HG03439 (cell line): ENCODE data around the gene MYO5C.
"Not testable (repeated sequence)": the region's sequence is repeated elsewhere in the genome, so short reads cannot be mapped to it uniquely, and the experiment has no call there.

Source experiments
- ATAC-seq: cut with Tn5 transposase; IDR thresholded peaks from one replicate; pipeline ENCODE4 v1.9.1; 2021; ENCODE audit warnings: mild to moderate bottlenecking, moderate library complexity; ENCODE audit not compliant: unreplicated experiment

MYO5C gene

DNA sequence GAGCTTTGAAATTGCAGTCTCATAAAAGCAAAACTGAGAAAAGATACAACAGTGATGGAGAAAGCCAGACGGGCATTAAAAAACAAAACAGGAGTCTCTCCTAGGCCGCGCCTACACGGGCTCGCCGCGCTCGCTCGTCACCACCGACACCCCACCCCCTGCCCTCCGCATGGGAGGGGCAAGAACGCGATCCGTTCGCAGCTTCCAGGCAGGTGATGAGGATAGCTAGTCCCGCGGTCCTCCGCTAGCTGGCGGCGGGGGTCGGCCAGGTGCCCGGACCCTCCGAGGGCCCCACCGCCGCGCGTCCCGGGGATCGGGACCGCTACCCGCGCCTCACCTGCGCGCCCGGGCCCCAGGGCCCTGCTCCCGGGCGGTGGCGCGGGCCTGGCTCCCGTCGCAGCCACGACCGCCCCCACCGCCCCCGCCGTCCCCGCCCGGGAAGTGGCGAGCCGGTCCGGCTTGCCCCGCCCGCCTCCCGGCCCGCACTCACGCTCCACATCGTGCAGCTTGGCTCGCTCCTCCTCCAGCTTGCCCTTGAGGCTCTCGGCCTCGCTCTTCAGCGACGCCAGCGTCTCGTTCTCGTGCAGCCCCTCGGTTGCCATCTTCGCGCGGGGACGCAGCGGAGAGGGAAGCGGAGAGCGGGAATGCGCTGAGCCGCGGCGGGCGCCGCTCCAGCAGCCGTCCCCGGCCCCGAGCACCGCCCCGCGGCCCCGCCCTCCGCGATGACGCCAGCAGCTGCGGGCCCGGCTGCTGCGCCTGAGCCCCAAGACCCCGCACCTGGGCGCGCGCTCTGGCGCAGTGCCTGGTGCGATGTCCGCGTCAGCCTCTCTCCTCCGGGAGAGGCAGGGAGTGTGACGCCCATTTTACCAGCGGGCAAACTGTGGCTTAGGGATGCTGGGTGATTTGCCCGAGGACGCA is 116.1 kb downstream of the MYO5C start:
- ATAC-seq: peak; percentile 78

DNA sequence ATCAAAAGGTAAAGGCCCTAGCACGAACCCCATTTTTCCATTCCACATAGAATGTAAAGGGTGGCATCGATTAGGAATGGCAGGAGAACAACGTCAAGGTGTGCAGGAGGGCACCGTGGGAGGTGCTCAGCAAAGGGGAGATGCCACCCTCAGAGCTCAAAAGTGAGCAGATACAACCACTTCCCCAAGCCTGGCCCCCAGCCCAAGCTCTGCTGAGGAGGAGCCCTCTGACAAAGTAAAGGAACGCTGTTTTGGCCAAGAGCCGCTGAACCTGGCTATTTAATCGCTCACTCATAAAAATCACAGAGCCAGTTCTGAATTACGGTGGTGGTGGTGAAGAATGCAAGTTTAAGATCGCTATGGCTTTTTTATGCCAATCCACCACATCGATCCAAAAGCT is 116.8 kb downstream of the MYO5C start:
- ATAC-seq: no peak

DNA sequence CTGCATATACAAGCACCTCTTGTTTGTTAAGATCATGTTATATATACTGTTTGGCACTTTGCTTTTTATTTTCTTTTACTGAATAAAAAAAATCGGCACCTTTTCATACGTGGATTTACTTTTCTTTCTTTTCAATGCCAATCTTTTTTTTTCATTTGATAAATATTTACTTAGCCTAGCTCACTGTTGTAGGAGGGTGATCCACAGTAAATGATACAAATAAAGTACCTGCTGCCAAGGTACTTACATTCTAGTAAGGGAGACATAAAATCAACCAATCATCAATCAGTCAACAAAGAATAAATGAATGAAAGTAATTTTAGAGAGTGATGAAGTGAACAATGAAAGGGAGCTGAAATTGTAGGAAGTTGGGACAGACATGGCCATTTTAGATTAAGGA is 122.7 kb downstream of the MYO5C start:
- no peak for ATAC-seq

DNA sequence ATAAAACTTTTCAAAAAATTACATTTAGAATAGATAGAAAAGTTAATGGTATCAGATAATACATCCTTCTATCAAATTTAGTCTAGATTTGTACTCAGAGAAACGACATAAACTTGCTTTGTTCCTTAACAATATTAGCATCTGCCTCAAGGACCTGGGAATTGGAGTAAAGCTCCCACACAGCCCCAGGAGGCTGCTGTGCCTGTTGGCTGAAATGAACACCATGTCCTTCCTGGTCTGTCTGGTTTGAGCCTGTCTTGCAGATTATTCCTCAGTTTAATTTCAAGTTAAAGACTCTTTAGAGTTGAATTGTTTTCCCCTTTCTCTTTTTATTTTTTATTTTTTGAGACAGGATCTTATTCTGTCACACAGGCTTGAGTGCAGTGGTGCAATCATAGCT is 123.8 kb downstream of the MYO5C start:
- ATAC-seq: no peak

DNA sequence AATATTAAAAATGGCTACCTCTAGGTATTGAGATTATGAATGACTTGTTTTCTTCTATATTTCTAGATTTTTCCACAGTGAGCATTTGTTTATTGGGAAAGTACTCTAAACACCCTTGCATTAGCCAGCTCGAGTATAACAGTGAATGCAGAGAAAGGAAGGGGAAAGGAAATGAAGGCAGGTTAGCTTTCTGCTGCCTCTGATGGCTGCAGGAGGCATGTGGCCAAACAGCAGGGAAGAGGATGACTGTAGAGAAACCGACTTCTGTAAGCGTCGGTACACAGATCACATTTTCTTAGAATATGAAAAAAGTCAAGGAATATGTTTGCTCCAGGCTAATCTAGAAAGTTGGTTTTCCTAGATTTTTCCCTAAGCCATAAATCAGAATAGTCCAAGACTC is 124.2 kb downstream of the MYO5C start:
- no peak for ATAC-seq

DNA sequence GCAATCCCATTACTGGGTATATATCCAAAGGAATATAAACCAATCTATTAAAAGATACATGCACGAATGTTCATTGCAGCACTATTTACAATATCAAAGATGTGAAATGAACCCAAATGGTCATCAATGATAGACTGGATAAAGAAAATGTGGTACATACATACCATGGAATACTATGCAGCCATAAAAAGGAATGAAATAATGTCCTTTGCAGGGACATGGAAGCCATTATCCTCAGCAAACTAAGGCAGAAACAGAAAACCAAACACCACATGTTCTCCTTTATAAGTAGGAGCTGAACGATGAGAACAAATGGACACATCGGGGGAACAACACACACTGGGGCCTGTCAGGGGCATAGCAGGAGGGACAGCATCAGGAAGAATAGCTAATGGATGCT is 125.4 kb downstream of the MYO5C start:
- not testable (repeated sequence) for ATAC-seq

DNA sequence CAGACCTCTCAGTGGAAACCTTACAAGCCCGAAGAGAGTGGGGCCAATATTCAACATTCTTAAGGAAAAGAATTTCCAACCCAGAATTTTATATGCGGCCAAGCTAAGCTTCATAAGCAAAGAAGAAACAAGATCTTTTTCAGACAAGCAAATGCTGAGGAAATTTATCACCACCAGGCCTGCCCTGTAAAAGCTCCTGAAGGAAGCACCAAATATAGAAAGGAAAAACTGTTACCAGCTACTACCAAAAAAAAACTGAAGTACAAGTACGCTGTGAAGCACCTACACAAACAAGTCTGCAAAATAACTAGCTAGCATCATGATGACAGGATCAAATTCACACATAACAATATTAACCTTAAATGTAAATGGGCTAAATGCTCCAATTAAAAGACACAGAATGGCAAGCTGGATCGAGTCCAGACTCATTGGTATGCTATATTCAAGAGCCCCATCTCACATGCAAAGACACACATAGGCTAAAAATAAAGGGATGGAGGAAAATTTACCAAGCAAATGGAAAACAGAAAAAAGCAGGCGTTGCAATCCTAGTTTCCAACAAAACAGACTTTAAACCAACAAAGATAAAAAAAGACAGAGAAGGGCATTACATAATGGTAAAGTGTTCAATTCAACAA is 130.0 kb downstream of the MYO5C start:
- not testable (repeated sequence) for ATAC-seq

DNA sequence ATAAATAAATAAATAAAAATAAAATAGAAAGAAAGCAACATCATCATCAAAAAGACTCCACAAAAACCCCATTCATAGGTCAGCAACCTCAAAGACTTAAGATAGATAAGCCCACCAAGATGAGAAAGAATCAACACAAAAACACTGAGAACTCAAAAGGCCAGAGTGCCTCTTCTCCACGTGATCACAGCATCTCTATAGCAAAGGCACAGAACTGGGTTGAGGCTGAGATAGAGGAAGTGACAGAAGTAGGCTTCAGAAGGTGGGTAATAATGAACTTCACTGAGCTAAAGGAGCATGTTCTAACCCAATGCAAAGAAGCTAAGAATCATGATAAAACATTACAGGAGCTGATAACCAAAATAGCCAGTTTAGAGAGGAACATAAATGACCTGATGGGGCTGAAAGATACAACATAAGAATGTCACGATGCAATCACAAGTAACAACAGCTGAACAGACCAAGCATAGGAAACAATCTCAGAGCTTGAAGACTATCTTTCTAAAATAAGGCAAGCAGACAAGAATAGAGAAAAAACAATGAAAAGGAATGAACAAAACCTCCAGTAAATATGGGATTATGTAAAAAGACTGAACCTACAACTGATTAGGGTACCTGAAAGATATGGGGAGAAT is 130.9 kb downstream of the MYO5C start:
- ATAC-seq: no peak

DNA sequence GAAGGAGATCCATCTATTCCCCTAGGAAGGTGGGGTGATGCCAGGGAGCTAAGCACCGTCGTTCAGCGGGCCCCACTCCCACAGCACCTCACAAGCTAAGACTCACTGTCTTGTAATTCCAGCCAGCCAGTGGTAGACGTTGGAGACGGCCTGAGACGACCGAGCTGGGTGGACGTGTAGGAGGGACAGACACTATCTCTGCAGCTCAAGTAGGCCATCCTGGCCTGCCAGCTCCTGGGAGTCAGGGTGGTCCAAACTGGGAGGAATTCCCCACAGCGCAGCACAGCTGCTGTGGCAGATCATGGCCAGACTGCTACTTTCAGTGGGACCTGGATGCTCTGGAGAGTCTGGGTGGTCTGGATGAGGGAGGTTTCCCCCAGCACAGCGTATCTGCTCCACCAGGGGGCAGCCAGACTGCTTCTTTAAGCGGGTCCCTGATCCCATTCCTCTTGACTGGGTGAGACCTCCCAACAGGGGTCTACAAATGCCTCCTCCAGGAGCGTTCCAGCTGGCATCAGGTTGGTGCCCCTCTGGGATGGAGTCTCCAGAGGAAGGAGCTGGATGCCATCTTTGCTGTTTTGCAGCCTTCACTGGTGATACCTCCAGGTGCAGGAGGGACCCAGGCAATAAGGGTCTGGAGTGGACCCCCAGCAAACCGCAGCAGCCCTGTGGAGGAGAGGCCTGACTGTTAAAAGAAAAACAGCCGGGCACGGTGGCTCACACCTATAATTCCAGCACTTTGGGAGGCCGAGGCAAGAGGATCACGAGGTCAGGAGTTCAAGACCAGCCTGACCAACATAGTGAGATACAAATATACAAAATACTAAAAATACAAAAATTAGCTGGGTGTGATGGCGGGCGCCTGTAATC is 132.0 kb downstream of the MYO5C start:
- ATAC-seq: no peak

DNA sequence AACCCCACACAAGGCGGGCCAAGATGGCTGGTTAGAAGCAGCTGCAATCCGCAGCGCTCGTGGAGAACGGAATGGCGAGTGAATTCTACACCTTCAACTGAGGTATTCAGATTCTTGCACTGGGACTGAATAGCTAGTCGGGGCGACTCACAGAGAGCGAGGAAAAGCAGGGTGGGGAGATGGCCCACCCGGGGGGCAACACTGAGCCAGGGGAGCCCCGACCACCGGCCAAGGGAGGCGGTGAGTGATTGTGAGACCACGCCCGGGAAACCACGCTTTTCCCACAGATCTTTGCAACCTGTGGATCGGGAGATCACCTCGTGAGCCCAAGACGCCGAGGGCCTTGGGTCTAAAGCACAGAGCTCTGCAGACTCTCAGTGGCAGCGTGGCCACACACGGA is 132.7 kb downstream of the MYO5C start:
- no peak for ATAC-seq

DNA sequence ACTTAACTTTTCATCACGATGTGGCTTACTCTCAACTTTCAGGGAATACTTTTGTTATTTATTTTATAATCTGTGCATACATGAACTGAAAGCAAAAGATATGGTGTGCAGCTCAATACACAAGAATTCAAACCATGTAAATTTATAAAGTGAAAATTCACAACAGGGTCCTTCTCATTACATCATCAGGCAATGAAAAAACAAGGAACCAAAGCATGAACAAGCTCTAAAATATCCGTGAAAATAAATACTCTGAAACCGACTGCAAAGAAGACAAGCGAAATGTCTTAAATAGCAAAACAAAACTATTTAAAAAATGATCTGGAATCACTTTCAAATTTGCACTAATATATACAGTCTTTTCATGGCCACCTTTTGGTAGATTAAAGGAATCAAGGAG is 133.3 kb downstream of the MYO5C start:
- no peak for ATAC-seq

DNA sequence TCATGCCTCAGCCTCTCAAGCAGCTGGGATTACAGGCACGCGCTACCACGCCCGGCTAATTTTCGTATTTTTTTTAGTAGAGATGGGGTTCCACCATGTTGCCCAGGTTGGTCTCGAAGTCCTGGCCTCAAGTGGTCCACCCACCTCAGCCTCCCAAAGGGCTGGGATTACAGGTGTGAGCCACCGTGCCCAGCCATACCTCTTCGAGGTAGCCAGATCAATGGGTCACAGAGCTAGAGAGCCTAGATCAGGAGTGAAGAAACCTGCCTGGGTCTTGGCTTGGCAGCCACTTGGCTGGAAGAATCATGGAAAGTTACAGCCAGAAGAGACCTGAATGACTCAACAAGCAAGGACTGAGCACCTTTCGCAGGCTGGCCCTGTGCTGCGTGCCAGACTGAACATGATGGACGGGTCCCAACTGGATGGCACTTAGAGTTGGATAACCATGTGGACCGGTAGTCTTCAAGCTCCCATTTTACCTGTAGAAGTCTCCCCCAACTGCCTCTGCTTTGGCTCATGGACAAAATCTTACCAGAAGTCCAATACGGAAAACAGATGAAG is 134.1 kb downstream of the MYO5C start:
- no peak for ATAC-seq

DNA sequence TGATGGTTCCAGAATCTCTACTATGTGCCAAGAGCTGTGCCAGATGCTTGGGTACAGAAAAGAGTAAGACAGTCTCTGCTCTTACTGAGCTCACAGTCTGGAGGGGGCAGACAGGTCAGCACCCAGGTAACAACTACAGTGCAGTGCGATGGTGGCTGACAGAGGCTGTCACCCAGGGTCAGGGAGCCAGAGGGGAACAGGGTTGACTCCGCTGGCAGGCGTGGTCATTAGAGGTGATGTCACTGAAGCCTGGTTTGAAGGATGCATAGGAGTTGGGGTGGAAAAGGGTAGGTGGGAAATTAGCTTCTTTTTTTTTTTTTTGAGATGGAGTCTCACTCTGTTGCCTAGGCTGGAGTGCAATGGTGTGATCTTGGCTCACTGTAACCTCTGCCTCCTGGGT is 136.0 kb downstream of the MYO5C start:
- no peak for ATAC-seq

DNA sequence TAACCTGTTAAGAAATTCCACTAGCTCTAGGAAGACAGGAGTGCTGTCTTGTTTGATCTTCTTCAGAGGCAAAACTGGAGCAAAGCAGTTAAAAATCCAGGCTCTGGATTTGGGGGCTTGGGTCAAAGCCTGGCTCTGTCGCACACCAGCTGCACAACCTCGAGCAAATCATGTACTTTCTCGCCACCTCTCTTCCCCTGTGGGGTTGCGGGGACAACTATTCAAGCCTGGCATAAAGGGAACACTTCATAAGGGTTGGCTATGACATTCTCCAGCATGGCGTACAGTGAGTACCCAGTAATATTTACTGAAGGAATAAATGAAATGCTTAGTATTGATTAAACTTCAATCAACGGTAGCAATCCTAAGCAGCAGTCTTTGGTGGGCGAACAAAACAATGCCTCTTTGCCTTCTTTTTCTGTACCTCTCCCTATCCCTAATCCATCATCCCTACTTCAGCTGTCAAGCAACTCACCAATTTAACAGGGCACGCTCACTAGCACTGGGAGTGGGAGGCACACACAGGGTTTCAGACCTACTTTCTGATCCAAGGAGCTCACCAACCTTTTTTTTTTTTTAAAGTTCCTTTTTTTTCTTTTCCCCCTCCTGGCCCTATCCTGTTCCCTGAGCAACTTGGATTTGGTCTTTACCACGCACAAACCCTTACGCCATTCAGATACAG is 137.4 kb downstream of the MYO5C start:
- no peak for ATAC-seq

DNA sequence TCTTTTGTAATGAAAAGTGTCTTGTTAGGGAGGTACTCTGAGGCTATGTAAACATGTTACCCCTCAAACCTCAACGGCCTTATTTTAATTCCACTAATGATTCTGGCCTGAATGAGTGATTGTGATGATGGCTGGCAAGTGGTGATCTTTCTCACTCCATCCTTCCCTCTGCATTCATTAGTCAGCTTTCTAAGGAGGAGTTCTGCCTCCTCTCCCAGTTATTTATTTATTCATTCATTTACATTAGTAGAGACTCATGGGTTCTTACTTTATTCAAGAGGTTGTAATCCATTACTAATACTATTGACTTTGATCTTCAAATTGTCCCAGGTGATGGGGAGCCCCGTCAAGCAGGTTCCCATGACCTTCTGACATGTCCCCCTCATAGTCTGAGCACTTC is 139.7 kb downstream of the MYO5C start:
- no peak for ATAC-seq

DNA sequence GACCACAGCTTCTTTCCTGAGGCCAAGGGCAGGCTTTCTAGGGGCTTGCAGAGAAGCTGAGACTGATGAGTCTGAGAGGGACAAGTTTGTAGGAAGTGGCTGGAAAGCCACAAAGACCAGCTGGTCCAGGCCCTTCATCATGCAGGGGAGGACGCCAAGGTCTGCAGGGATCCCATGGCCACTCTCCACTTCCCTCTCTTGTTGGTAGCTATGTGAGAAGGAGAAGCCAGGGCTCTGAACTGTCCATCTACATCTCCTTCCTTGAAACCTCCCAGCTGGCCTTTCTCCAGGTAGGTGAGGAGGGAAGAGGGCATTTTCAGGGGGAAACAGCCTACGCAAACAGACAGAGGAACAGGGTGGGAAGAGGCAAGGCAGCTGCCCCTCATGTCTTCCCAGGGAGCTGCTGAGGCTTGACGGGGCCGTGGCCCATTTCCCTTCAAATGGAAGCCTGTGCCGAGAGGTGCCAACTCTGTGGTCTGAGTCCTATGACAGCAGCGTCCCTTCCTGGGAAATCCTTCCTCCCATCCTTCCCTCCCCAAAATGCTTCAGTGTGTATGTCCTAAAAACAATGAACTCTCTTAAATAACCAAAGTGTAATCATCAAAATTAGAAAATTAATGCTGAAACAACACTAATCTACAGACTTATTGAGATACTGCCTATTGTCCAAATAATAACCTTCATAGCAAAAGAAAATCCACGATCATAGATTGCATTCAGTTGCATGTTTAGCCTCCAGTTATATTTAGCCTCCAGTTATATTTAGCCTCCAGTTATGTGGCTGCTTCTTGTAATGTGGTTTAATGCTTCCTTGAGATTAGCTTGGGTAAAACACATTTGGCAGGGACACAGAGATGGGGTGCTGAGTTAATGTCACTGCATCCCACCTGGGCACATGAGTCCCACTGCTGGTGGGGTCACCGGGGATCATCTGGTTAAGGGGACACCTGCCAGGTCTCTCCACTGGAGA is 140.4 kb downstream of the MYO5C start:
- no peak for ATAC-seq

DNA sequence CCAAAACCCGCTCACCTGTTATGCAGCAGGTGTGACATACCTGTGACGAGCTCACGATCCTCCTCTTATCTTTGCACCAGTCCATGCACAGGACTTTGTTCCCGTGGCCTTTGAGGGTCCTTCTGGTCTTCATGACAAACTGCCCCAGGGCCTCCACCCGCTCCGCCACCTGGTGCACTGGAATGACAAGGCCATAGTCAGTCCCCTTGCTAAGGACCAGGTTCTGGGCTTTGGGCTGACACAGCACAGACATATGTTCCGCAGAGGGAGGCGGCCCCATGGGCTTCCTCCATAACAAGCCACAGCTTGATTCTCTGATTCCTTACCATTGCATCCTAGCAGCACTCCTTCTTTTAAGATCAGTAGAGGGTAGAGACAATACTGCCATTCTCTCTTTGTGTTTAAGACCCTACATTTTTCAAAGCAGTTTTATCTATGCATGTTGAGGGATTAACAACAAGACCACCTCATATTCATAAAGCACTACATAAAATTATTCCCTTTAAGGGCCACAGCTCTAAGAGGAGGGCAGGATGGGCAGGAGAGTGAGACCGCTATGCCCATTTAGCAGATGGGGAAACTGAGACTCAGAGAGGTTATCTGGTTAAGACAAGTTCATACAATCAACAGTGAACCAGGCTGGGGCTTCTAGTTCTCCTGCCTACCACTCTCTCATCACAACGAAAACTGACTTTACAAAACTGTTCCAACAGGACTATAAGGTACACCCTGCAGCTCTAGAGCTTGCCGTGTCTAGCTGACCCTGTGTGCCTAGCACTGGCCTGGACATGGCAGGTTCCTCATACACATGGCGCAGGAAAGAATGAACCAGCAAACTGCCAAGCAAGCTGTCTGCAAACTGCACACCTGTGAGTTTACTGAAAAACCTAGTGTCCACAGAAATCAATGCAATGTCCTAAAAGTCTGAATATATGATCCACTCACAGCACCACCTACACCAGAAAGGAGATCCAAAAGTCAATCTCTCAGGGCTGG is 141.4 kb downstream of the MYO5C start:
- no peak for ATAC-seq

DNA sequence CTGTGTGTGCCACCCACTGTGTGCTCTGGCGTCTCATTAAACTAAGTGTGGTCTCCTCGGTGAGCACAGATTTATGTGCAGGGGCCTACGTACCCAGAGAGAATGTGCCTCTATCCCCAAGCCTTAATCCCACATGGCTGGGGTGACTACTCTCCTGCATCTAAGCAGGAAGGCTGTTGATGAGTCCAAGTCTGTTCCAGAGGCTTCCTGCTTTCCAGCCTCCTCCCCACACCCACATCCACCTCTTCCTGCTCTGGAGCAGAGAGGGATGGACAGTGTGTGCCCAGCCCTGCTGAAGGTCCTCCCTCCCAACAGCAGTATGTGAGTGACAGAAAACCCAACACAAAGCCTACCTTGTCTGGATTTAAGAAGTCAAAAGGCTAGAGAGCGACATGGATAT is 144.3 kb downstream of the MYO5C start:
- no peak for ATAC-seq
